NCI-H748 (cell line): ENCODE measurements around the gene FSD1.

Experiments
- DNase-seq: peaks from one replicate; lab custom pipeline; 2025; ENCODE audit not compliant: unreplicated experiment; lab: John Stamatoyannopoulos, UW

The FSD1 gene

GRCh38 chr19:4362101-4362828, 57.9 kb downstream of the FSD1 start:
- DNase-seq, result no peak

GRCh38 chr19:4362831-4363545, 58.6 kb downstream of the FSD1 start:
- DNase-seq, result no peak

- DNase-seq, result no peak
These were observed 59.3 kb downstream of the FSD1 start for GRCh38 chr19:4363571-4364304.

- DNase-seq, result no peak
These were observed 60.9 kb downstream of the FSD1 start for GRCh38 chr19:4365341-4365740.

- no peak for DNase-seq
These were observed 61.6 kb downstream of the FSD1 start for GRCh38 chr19:4365791-4366665.

GRCh38 chr19:4366666-4367335, 62.4 kb downstream of the FSD1 start:
- no peak for DNase-seq

- DNase-seq, result no peak
These were observed 62.9 kb downstream of the FSD1 start for GRCh38 chr19:4367336-4367723.

GRCh38 chr19:4367781-4368127, 63.4 kb downstream of the FSD1 start:
- no peak for DNase-seq

GRCh38 chr19:4368128-4368820, 63.9 kb downstream of the FSD1 start:
- no peak for DNase-seq

GRCh38 chr19:4369109-4369887, 64.9 kb downstream of the FSD1 start:
- no peak for DNase-seq

GRCh38 chr19:4369888-4370260, 65.5 kb downstream of the FSD1 start:
- DNase-seq, result no peak

- DNase-seq, result no peak
These were observed 66.1 kb downstream of the FSD1 start for GRCh38 chr19:4370418-4371041.

GRCh38 chr19:4371247-4372164, 67.1 kb downstream of the FSD1 start:
- DNase-seq, result no peak

- no peak for DNase-seq
These were observed 68.0 kb downstream of the FSD1 start for GRCh38 chr19:4372165-4373012.

GRCh38 chr19:4373013-4373367, 68.6 kb downstream of the FSD1 start:
- DNase-seq, result no peak
